ENCODE results near the gene CEL. TPM values are rescaled to one million over a fixed set of nuclear protein-coding genes. Genes with fewer than 3 reads are reported as not detected.

CEL gene
- total and polyA plus RNA-seq, 2 experiments from 2014 or later, result 0.27 to 2.3 TPM

DNA sequence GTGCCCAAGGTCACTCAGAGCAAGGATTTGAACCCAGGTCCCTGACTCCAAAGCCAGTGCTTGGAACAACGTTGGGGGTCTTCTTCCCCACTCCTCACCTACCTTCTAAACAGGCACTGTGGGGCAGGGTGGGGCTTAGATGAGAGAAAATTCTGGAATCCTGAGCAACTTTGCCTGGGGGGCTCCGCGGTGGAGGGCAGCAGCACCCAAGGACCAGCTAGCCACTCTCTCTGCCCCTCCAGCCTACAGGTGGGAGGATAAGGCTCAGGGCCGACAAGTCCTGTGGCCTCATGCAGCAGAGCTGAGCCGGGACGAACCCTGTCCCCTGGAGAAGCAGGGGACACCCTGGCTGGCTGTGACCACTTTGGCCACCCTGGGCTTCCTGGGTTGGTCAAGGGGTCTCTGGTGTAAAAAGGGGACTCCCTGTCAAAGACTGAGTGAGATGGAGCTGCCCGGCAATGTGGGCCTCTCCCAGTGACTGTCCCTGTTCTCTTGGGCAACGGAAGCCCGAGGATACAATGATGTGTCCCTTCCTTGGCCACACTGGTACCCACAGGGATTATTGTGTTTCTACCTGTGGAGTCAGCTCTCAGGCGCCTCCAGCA is 26.5 kb downstream of the CEL start (continued):
- TF ChIP-seq JUNB (IDR thresholded peaks at IDR 0.05; ENCODE audit: unreplicated experiment), result no peak
- TF ChIP-seq, protein P1, sequence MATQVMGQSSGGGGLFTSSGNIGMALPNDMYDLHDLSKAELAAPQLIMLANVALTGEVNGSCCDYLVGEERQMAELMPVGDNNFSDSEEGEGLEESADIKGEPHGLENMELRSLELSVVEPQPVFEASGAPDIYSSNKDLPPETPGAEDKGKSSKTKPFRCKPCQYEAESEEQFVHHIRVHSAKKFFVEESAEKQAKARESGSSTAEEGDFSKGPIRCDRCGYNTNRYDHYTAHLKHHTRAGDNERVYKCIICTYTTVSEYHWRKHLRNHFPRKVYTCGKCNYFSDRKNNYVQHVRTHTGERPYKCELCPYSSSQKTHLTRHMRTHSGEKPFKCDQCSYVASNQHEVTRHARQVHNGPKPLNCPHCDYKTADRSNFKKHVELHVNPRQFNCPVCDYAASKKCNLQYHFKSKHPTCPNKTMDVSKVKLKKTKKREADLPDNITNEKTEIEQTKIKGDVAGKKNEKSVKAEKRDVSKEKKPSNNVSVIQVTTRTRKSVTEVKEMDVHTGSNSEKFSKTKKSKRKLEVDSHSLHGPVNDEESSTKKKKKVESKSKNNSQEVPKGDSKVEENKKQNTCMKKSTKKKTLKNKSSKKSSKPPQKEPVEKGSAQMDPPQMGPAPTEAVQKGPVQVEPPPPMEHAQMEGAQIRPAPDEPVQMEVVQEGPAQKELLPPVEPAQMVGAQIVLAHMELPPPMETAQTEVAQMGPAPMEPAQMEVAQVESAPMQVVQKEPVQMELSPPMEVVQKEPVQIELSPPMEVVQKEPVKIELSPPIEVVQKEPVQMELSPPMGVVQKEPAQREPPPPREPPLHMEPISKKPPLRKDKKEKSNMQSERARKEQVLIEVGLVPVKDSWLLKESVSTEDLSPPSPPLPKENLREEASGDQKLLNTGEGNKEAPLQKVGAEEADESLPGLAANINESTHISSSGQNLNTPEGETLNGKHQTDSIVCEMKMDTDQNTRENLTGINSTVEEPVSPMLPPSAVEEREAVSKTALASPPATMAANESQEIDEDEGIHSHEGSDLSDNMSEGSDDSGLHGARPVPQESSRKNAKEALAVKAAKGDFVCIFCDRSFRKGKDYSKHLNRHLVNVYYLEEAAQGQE (IDR thresholded peaks at IDR 0.05; ENCODE audit: unreplicated experiment), result no peak
- TF ChIP-seq POLR2AphosphoS5 (IDR thresholded peaks at IDR 0.05; ENCODE audit: low read depth), result no peak
- TF ChIP-seq EZH2phosphoT487 (IDR thresholded peaks at IDR 0.05; ENCODE audit: unreplicated experiment), result no peak
- TF ChIP-seq ZNF331 (CRISPR knock-in tag; IDR thresholded peaks at IDR 0.05; ENCODE audit: low read depth), result no peak
- TF ChIP-seq CREB1 (CRISPR knock-in tag; IDR thresholded peaks at IDR 0.05; ENCODE audit: low read depth), result no peak
- no peak for TF ChIP-seq NANOG (IDR thresholded peaks at IDR 0.05; ENCODE audit: borderline replicate concordance)

DNA sequence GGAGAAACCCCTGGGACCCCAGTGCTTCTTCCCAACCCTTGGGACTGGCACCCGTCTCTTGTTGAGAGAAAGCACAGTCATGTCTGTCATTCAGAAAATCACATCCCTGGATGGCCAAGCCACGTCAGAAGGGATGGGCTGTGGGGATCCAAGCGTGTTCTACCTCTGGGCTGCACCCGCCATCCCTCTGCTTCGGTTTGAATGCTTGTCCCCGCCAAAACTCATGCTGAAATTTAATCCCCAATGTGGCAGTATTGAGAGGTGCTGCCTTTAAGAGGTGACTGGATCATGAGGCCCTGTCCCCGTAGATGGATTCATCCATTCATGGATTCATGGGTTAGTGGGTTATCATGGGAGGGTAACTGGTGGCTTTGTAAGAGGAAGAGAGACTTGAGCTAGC is 27.0 kb downstream of the CEL start:
- Histone ChIP-seq H3K27ac (ENCODE audit: low read depth) (no peak overlapping the region), H3K27me3 (ENCODE audit: insufficient read depth) (no peaks in the 10 kb centered on the region), H3K36me3 (ENCODE audit: insufficient read depth) (no peaks in the 10 kb centered on the region), H3K4me1 (ENCODE audit: insufficient read depth) (no peaks in the 10 kb centered on the region), H4K20me1 (replicated peaks; ENCODE audit: insufficient read depth) (no peaks in the 10 kb centered on the region), H3K79me2 (replicated peaks; ENCODE audit: insufficient read depth) (no peaks in the 10 kb centered on the region), H3K4me3 (no peak overlapping the region), H3K4me2 (no peak overlapping the region), H2AFZ (no peak overlapping the region), H3F3A (replicated peaks; ENCODE audit: low read depth) (no peaks in the 10 kb centered on the region), H3K9me2 (ENCODE audit: insufficient read depth) (no peaks in the 10 kb centered on the region)
- no peaks in the 10 kb centered on the region; the same call in 2 of the 3 replicates for H3K9me3 Mint-ChIP-seq
- no peak overlapping the region for H3K4me3 Mint-ChIP-seq
- H3K4me1 Mint-ChIP-seq, result no peaks in the 10 kb centered on the region
- DNase-seq (ENCODE audit: low spot score), result no peak
- ATAC-seq, result no peak
- no peaks in the 10 kb centered on the region for H3K36me3 Mint-ChIP-seq (ENCODE audit: low read depth)
- no peak overlapping the region for H3K27ac Mint-ChIP-seq
- H3K27me3 Mint-ChIP-seq (ENCODE audit: insufficient read depth, low read depth, poor library complexity), result no peaks in the 10 kb centered on the region
- TF ChIP-seq ZNF114 (CRISPR knock-in tag; IDR thresholded peaks at IDR 0.05) (no peak), ZNF331 (CRISPR knock-in tag; IDR thresholded peaks at IDR 0.05; ENCODE audit: low read depth) (no peak), POLR2AphosphoS5 (IDR thresholded peaks at IDR 0.05; ENCODE audit: low read depth) (no peak), NANOG (IDR thresholded peaks at IDR 0.05; ENCODE audit: borderline replicate concordance) (no peak), EZH2 (IDR thresholded peaks at IDR 0.05; ENCODE audit: low read depth, unreplicated experiment) (no peak), EZH2phosphoT487 (IDR thresholded peaks at IDR 0.05; ENCODE audit: unreplicated experiment) (no peak)
- TF ChIP-seq, protein P1 (IDR thresholded peaks at IDR 0.05; ENCODE audit: unreplicated experiment), result no peak
- TF ChIP-seq, protein P2, sequence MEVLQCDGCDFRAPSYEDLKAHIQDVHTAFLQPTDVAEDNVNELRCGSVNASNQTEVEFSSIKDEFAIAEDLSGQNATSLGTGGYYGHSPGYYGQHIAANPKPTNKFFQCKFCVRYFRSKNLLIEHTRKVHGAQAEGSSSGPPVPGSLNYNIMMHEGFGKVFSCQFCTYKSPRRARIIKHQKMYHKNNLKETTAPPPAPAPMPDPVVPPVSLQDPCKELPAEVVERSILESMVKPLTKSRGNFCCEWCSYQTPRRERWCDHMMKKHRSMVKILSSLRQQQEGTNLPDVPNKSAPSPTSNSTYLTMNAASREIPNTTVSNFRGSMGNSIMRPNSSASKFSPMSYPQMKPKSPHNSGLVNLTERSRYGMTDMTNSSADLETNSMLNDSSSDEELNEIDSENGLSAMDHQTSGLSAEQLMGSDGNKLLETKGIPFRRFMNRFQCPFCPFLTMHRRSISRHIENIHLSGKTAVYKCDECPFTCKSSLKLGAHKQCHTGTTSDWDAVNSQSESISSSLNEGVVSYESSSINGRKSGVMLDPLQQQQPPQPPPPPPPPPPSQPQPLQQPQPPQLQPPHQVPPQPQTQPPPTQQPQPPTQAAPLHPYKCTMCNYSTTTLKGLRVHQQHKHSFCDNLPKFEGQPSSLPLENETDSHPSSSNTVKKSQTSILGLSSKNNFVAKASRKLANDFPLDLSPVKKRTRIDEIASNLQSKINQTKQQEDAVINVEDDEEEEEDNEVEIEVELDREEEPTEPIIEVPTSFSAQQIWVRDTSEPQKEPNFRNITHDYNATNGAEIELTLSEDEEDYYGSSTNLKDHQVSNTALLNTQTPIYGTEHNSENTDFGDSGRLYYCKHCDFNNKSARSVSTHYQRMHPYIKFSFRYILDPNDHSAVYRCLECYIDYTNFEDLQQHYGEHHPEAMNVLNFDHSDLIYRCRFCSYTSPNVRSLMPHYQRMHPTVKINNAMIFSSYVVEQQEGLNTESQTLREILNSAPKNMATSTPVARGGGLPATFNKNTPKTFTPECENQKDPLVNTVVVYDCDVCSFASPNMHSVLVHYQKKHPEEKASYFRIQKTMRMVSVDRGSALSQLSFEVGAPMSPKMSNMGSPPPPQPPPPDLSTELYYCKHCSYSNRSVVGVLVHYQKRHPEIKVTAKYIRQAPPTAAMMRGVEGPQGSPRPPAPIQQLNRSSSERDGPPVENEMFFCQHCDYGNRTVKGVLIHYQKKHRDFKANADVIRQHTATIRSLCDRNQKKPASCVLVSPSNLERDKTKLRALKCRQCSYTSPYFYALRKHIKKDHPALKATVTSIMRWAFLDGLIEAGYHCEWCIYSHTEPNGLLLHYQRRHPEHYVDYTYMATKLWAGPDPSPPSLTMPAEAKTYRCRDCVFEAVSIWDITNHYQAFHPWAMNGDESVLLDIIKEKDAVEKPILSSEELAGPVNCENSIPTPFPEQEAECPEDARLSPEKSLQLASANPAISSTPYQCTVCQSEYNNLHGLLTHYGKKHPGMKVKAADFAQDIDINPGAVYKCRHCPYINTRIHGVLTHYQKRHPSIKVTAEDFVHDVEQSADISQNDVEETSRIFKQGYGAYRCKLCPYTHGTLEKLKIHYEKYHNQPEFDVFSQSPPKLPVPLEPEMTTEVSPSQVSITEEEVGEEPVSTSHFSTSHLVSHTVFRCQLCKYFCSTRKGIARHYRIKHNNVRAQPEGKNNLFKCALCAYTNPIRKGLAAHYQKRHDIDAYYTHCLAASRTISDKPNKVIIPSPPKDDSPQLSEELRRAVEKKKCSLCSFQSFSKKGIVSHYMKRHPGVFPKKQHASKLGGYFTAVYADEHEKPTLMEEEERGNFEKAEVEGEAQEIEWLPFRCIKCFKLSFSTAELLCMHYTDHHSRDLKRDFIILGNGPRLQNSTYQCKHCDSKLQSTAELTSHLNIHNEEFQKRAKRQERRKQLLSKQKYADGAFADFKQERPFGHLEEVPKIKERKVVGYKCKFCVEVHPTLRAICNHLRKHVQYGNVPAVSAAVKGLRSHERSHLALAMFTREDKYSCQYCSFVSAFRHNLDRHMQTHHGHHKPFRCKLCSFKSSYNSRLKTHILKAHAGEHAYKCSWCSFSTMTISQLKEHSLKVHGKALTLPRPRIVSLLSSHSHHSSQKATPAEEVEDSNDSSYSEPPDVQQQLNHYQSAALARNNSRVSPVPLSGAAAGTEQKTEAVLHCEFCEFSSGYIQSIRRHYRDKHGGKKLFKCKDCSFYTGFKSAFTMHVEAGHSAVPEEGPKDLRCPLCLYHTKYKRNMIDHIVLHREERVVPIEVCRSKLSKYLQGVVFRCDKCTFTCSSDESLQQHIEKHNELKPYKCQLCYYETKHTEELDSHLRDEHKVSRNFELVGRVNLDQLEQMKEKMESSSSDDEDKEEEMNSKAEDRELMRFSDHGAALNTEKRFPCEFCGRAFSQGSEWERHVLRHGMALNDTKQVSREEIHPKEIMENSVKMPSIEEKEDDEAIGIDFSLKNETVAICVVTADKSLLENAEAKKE (CRISPR knock-in tag; IDR thresholded peaks at IDR 0.05), result no peak
